ENCODE results near the gene PIGC.

DNA sequence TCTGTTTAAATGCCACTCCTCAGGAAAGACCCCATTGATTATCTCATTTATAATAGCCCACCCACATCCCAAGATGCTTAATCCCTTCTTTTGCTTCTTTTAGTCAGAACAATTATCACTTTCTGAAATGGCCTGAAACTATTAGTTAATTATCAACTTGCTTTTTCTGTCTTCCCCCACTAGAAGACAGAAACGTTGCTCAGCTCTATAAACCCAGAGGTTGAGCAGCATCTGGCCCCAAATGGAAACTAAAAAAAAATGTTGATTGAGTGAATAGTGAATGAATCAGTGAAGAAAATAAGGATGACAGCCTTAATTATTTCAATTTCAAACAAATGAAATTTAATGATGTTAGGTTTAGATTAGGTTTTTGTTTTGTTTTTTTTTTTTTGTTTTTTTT, 38.2 kb upstream of the PIGC start:
- TF ChIP-seq, protein P1, sequence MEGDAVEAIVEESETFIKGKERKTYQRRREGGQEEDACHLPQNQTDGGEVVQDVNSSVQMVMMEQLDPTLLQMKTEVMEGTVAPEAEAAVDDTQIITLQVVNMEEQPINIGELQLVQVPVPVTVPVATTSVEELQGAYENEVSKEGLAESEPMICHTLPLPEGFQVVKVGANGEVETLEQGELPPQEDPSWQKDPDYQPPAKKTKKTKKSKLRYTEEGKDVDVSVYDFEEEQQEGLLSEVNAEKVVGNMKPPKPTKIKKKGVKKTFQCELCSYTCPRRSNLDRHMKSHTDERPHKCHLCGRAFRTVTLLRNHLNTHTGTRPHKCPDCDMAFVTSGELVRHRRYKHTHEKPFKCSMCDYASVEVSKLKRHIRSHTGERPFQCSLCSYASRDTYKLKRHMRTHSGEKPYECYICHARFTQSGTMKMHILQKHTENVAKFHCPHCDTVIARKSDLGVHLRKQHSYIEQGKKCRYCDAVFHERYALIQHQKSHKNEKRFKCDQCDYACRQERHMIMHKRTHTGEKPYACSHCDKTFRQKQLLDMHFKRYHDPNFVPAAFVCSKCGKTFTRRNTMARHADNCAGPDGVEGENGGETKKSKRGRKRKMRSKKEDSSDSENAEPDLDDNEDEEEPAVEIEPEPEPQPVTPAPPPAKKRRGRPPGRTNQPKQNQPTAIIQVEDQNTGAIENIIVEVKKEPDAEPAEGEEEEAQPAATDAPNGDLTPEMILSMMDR (IDR thresholded peaks at IDR 0.05) = no peak
- TF ChIP-seq POLR2A (IDR thresholded peaks at IDR 0.05) = no peak
